ENCODE measurements around the gene DYDC1. TPM values are rescaled to one million over a fixed set of nuclear protein-coding genes. Genes with fewer than 3 reads are reported as not detected.
"Not testable (repeated sequence)": the region's sequence is repeated elsewhere in the genome, so short reads cannot be mapped to it uniquely, and the experiment has no call there.

DYDC1 gene
- total RNA-seq, 1 experiment from 2014 or later = not detected

DNA sequence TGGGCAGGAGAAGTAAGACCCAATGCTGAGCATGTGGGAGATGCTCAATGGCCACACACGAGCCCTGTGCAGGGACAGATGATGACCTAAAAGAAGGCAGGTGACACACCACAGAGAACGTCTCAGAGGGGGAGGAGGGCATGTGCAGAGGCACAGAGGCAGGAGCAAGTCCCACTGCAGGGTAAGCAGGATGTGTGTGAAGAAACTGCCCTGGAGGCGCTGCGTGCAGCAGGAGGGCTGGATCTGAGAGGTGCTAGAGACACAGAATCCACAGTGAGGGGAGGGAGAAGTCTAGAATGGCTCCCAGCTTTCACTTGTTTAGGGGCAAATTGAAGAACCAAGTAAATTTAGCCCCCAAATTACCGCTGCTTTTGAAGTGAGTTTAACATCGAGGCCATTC, 14.9 kb upstream of the DYDC1 start:
- no peak for DNase-seq (ENCODE audit: low read depth in 1 of 2, low spot score in 2 of 2)
- Histone ChIP-seq H3K4me1 (replicated peaks) (no peaks in the 10 kb centered on the region), H3K27ac (no peak overlapping the region)

DNA sequence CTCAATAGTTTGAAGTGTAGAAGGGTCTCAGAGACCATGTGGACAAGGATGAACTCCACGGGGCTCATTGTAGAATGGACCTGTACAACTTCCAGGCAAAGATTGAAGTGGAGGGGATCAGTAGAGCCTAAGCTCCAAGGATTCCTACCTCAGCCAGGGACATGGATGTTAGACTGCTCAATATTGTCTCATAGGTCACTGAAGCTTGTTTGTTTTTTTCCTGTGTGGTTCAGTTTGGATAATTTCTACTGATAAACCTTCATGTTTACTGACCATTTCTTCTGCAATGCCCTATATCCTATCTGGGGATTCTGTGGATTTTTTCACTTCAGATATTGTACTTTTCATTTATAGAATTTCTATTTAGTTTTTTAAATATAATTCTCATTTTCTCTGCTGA, 9.0 kb upstream of the DYDC1 start:
- Histone ChIP-seq H3K27me3 (replicated peaks) (peaks cover 3% of the 10 kb centered on the region; the same call in 1 of the 2 replicates), H3K4me1 (replicated peaks) (no peaks in the 10 kb centered on the region), H3K9me3 (replicated peaks) (no peaks in the 10 kb centered on the region), H3K27ac (no peak overlapping the region), H3K36me3 (no peaks in the 10 kb centered on the region), H3K4me3 (no peak overlapping the region)
- DNase-seq (ENCODE audit: low read depth in 1 of 2, low spot score in 2 of 2) = no peak

More for the DNA sequence above, 14.9 kb upstream of the DYDC1 start:
- Histone ChIP-seq H3K27me3 (replicated peaks) (no peaks in the 10 kb centered on the region), H3K9me3 (replicated peaks) (no peaks in the 10 kb centered on the region), H3K36me3 (no peaks in the 10 kb centered on the region), H3K4me3 (no peak overlapping the region)

DNA sequence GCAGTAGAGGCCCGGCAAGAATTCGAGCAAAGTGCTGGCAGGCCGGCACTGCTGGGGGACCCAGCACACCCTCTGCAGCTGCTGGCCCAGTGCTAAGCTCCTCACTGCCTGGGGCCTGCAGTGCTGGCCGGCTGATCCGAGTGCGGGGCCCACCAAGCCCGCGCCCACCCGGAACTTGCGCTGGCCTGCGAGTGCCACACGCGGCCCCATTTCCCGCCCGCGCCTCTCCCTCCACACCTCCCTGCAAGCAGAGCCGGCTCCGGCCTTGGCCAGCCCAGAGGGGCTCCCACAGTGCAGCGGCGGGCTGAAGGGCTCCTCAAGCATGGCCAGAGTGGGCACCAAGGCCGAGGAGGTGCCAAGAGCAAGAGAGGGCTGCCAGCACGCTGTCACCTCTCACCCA, 3.1 kb upstream of the DYDC1 start:
- DNase-seq (ENCODE audit: low read depth in 1 of 2, low spot score in 2 of 2) = no peak
- no peak overlapping the region for H3K4me3 ChIP-seq
- H3K27me3 ChIP-seq (replicated peaks) = peaks cover 16% of the 10 kb centered on the region

DNA sequence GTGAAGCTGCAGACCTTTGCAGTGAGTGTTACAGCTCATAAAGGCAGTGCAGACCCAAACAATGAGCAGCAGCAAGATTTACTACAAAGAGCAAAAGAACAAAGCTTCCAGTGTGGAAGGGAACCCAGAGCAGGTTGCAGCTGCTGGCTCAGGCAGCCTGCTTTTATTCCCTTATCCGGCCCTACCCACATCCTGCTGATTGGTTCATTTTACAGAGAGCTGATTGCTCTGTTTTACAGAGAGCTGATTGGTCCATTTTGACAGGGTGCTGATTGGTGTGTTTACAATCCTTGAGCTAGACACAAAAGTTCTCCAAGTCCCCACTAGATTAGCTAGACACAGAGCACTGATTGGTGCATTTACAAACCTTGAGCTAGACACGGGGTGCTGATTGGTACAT, 2.4 kb upstream of the DYDC1 start:
- H3K4me1 ChIP-seq (replicated peaks); DNase-seq (ENCODE audit: low read depth in 1 of 2, low spot score in 2 of 2); H3K9me3 ChIP-seq (replicated peaks); H3K4me3 ChIP-seq; H3K27ac ChIP-seq; H3K36me3 ChIP-seq: not testable (repeated sequence)
- H3K27me3 ChIP-seq (replicated peaks) = peaks cover 14% of the 10 kb centered on the region

More for the DNA sequence above, 3.1 kb upstream of the DYDC1 start:
- H3K4me1 ChIP-seq (replicated peaks) = peaks cover 4% of the 10 kb centered on the region
- H3K9me3 ChIP-seq (replicated peaks) = no peaks in the 10 kb centered on the region
- no peaks in the 10 kb centered on the region for H3K36me3 ChIP-seq
- H3K27ac ChIP-seq = no peak overlapping the region

DNA sequence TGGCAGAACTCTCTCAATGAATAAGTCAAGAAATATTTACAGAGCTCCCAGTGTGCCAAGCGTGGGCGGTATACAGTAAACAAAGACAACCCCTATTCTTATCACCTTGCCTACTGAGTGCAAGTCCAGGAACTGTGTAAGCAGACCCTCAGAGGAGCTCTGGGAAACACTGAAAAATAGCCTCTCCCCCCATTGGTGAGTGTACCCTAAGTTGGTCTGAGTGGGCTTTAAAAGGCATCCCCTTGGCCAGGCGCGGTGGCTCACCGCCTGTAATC, 1.2 kb upstream of the DYDC1 start:
- peaks cover 14% of the 10 kb centered on the region for H3K27me3 ChIP-seq (replicated peaks)
- H3K4me1 ChIP-seq (replicated peaks) = peaks cover 4% of the 10 kb centered on the region
- H3K9me3 ChIP-seq (replicated peaks) = no peaks in the 10 kb centered on the region
- H3K36me3 ChIP-seq = no peaks in the 10 kb centered on the region
- no peak overlapping the region for H3K4me3 ChIP-seq
- H3K27ac ChIP-seq = no peak overlapping the region
- no peak for DNase-seq (ENCODE audit: low read depth in 1 of 2, low spot score in 2 of 2)

DNA sequence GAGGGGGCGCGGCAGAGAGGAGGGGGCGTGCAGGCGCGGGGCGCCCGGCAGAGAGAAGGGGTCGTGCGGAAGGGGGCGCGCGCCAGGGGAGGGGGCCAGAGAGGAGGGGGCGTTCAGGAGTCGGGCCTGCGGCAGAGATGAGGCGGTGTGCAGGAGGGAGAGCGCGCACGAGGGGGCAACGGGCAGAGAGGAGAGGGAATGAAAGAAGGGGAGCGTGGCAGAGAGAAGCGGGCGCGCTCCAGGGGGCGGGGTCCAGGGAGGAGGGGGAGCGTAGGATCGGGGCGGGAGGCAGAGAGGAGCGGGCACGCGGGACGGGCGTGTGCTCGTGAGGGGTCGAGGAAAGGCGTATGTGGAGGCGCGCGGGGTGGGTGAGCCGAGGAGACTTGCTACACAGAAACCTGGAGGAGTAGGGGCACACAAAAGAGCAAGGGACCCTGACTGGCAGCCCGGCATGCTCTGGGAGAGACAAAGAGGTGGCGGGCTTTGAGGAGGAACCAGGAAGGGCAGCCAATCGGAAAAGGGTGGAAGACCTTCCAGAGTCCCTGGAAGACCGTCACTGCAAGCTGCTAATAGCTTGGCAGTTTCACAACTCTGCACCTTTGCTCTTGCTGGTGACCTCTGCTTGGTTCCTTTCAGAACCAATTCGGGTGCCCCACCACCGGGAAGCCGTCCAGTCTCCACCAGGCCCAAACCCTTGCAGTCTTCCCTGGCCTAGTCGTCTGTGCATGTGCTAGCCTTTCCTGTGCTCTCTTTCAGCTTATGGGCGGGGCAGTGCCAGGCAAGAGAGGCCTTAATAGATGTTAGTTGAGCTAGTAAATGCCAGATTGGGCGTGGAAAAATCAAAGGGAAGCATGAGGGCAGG, 665 bp upstream of the DYDC1 start:
- H3K27ac ChIP-seq = no peak overlapping the region
- H3K9me3 ChIP-seq (replicated peaks) = no peaks in the 10 kb centered on the region

DNA sequence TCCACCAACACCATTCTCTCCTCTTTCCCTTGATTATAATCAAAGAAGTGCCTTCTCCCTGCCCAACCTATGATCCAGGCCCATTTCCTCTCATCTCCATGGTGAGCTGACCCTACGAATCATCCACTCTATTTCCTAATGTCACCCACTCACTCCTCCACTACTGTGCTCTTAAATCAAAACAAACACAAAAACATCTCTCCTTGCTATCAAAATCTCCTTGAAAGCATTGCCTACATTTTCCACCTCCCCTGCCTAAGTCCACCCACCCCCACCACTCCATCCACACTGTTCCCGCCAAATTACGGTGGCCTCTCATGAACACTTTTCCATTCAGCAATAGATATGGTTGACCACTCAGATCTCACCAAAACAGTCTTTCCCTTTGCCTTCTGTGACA, 5.3 kb downstream of the DYDC1 start:
- H3K9me3 ChIP-seq (replicated peaks) = no peaks in the 10 kb centered on the region
- no peak overlapping the region for H3K27ac ChIP-seq
- no peak overlapping the region for H3K4me3 ChIP-seq
- DNase-seq (ENCODE audit: low read depth in 1 of 2, low spot score in 2 of 2) = no peak
- peaks cover 9% of the 10 kb centered on the region for H3K27me3 ChIP-seq (replicated peaks)
- no peaks in the 10 kb centered on the region for H3K36me3 ChIP-seq
- no peaks in the 10 kb centered on the region; the same call in 1 of the 2 replicates for H3K4me1 ChIP-seq (replicated peaks)

More for the DNA sequence above, 665 bp upstream of the DYDC1 start:
- Histone ChIP-seq H3K27me3 (replicated peaks) (peaks cover 14% of the 10 kb centered on the region), H3K4me3 (no peak overlapping the region), H3K36me3 (no peaks in the 10 kb centered on the region), H3K4me1 (replicated peaks) (peaks cover 4% of the 10 kb centered on the region)
- no peak for DNase-seq (ENCODE audit: low read depth in 1 of 2, low spot score in 2 of 2)

DNA sequence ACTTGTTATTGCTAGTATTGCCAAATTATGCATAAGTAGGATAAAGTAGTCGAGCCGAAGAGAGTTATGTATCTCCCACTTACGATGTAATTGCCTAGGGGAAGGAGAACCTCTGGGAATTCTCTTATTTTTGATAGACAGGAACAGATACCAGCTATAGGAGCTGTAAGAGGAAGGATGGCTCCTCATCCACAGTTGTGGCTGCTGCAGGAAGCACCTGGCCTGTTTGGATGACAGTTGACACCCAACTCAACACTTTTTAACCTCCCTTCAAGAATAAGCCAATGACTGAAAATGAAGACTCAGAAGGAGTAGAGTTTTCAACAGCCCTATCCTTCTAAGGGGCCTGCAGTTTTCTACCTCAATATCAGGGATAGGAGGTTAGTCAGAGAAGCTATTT, 6.3 kb downstream of the DYDC1 start:
- Histone ChIP-seq H3K9me3 (replicated peaks) (no peaks in the 10 kb centered on the region), H3K27me3 (replicated peaks) (peaks cover 2% of the 10 kb centered on the region; the same call in 1 of the 2 replicates), H3K4me1 (replicated peaks) (no peaks in the 10 kb centered on the region), H3K4me3 (no peak overlapping the region), H3K36me3 (no peaks in the 10 kb centered on the region), H3K27ac (no peak overlapping the region)
- no peak for DNase-seq (ENCODE audit: low read depth in 1 of 2, low spot score in 2 of 2)

DNA sequence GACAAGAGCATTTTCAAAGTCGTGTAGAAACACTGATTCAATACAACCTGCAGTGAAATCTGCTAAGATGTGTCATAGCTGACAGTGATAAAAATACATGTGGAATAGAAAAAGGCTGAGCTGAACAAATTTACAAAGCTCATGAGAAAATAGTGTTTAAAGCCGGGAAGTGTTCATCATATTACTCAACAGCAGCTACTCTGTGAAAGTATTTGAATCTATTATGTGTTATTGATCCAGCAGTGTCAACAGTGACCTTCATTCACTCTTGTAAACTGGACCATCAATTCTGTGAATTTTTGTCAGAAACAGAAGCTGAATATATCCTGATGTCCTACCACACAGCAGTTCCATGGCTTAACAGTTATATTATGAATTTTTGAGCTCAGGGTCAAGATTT, 11.6 kb downstream of the DYDC1 start:
- Histone ChIP-seq H3K36me3 (no peaks in the 10 kb centered on the region), H3K27me3 (replicated peaks) (no peaks in the 10 kb centered on the region), H3K4me1 (replicated peaks) (no peaks in the 10 kb centered on the region), H3K9me3 (replicated peaks) (no peaks in the 10 kb centered on the region; the same call in 1 of the 2 replicates), H3K4me3 (no peak overlapping the region), H3K27ac (no peak overlapping the region)
- DNase-seq (ENCODE audit: low read depth in 1 of 2, low spot score in 2 of 2) = no peak

DNA sequence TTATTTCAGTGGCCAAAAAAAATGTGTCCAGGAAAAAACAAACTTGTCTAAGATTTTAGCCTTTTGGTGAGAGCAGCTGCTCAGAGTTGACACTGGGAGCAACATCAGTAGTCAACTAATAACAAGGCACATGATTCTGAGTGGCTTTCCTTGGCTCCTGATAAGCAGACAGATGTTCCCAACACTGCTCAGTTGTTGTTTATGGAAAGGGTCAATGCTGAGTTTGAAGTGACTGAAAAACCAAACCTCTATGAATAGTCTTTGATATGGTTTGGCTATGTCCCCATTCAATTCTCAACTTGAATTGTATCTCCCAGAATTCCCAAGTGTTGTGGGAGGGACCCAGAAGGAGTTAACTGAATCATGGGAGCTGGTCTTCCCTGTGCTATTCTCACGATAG, 12.3 kb downstream of the DYDC1 start:
- H3K9me3 ChIP-seq (replicated peaks) = no peaks in the 10 kb centered on the region; the same call in 1 of the 2 replicates
- no peaks in the 10 kb centered on the region for H3K36me3 ChIP-seq
- H3K27me3 ChIP-seq (replicated peaks) = no peaks in the 10 kb centered on the region
- no peaks in the 10 kb centered on the region for H3K4me1 ChIP-seq (replicated peaks)
- H3K27ac ChIP-seq = no peak overlapping the region
- no peak overlapping the region for H3K4me3 ChIP-seq
- DNase-seq (ENCODE audit: low read depth in 1 of 2, low spot score in 2 of 2) = no peak

DNA sequence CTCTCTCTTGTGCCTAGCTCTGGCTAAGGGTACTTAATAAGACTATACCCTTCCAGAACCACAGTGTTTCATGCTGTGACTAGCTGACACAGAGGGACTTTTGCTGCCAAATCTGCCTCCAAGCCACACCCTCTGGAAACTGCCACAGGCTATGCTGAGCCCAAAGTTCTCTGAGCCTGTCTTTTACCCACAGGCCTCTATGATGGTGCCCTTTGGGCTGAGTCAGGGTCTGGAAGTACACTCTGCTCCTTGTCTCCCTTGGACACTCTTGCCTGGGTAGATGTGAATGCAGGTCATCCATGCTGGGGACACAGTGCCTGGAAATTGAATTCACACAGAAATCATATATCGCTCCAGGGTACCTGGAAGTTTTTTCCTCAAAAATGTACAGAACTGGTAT, 22.6 kb downstream of the DYDC1 start:
- no peaks in the 10 kb centered on the region for H3K4me1 ChIP-seq (replicated peaks)
- 0 out of 2 replicates have a peak, but pooled peaks cover 3% of the 10 kb centered on the region for H3K27me3 ChIP-seq (replicated peaks)
- H3K36me3 ChIP-seq = no peaks in the 10 kb centered on the region
- H3K9me3 ChIP-seq (replicated peaks) = no peaks in the 10 kb centered on the region
- no peak overlapping the region for H3K27ac ChIP-seq
- H3K4me3 ChIP-seq = no peak overlapping the region
- DNase-seq (ENCODE audit: low read depth in 1 of 2, low spot score in 2 of 2) = no peak

DNA sequence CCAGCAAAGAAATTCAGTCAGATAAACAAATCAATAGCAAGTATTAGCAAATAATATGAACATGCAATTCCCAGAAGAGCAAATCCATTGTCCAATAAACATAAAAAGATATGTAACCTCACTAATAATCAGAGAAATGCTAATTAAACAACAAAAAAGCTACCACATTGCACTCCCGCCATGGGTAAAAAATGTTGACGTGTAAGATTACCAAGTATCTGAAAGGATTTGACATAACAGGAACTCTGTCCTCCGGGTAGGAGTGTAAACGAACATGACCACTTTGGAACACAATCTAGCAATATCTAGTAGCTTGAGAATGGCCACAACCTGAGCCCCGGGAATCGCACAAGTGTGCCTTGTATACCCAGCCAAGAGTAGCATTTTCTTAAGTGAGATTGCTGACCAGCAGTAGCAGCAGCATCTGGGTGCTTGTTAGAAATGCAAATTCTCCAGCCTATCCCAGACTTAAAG, 31.6 kb downstream of the DYDC1 start:
- H3K4me3 ChIP-seq = no peak overlapping the region
- no peaks in the 10 kb centered on the region for H3K36me3 ChIP-seq
- H3K27ac ChIP-seq = no peak overlapping the region
- no peaks in the 10 kb centered on the region for H3K9me3 ChIP-seq (replicated peaks)
- no peaks in the 10 kb centered on the region for H3K27me3 ChIP-seq (replicated peaks)
- DNase-seq (ENCODE audit: low read depth in 1 of 2, low spot score in 2 of 2) = no peak
- 0 out of 2 replicates have a peak, but pooled peaks cover 6% of the 10 kb centered on the region for H3K4me1 ChIP-seq (replicated peaks)

DNA sequence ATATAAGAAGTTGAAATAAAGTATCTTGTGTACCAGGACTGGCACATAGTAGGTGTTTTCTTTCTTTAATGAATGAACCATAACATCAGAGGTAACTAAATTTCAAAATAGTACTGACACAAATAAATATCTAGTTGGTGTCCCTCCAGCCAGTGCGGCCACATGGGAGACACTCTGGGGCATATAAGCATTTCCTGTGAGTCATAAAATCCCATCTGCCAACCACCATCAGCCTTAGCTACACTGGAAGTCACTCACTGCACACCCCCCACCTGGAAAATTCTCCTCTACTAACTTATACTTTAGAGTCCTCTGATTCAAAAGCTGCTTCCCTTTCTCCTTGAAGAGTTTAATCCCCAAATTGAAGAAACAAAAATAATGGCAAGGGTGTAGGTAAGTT, 32.5 kb downstream of the DYDC1 start:
- Histone ChIP-seq H3K4me3 (no peak overlapping the region), H3K36me3 (no peaks in the 10 kb centered on the region), H3K27me3 (replicated peaks) (no peaks in the 10 kb centered on the region), H3K4me1 (replicated peaks) (0 out of 2 replicates have a peak, but pooled peaks cover 6% of the 10 kb centered on the region), H3K9me3 (replicated peaks) (no peaks in the 10 kb centered on the region), H3K27ac (no peak overlapping the region)
- DNase-seq (ENCODE audit: low read depth in 1 of 2, low spot score in 2 of 2) = peak in 1 of 2 experiments; percentile 12

DNA sequence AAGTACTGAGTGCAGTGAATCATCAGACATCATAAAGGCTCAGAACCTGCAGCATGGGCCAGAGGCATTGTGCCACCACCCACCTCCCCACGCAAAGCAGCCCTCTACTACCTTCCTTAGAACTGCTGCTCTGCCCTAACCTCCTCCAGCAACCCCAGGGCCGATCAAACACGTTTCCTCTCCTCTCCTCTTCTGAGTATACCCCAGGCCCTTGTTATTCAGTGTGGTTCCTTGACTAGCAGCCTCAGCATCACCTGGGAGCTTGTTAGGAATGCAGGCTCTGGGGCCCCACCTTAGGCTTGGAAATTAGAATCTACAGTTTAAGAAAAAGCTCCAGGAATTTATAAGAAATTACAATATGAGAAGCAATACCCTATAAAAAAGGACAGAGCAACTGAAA, 33.2 kb downstream of the DYDC1 start:
- Histone ChIP-seq H3K4me1 (replicated peaks) (0 out of 2 replicates have a peak, but pooled peaks cover 6% of the 10 kb centered on the region), H3K4me3 (no peak overlapping the region)

More for the DNA sequence above, 33.2 kb downstream of the DYDC1 start:
- no peaks in the 10 kb centered on the region for H3K27me3 ChIP-seq (replicated peaks)
- H3K9me3 ChIP-seq (replicated peaks) = no peaks in the 10 kb centered on the region
- H3K36me3 ChIP-seq = no peaks in the 10 kb centered on the region
- DNase-seq (ENCODE audit: low read depth in 1 of 2, low spot score in 2 of 2) = no peak
- no peak overlapping the region for H3K27ac ChIP-seq

Measured in SJSA1 (cell line).